Stimulated activated CD8-positive, alpha-beta memory T cell treated with anti-CD3 and anti-CD28 coated beads, Interleukin-2, amount 100 ng/mL, for 48 hours (primary cell): ENCODE data around the gene CRY2.
"Not testable (repeated sequence)": the region's sequence is repeated elsewhere in the genome, so short reads cannot be mapped to it uniquely, and the experiment has no call there.

Experiments
- DNase-seq, 2 donors: peaks; one replicate each; pipeline ENCODE4 v3.0.0-alpha.2; 2020; ENCODE audit warnings: low read depth in 2 of 2

CRY2 gene

DNA sequence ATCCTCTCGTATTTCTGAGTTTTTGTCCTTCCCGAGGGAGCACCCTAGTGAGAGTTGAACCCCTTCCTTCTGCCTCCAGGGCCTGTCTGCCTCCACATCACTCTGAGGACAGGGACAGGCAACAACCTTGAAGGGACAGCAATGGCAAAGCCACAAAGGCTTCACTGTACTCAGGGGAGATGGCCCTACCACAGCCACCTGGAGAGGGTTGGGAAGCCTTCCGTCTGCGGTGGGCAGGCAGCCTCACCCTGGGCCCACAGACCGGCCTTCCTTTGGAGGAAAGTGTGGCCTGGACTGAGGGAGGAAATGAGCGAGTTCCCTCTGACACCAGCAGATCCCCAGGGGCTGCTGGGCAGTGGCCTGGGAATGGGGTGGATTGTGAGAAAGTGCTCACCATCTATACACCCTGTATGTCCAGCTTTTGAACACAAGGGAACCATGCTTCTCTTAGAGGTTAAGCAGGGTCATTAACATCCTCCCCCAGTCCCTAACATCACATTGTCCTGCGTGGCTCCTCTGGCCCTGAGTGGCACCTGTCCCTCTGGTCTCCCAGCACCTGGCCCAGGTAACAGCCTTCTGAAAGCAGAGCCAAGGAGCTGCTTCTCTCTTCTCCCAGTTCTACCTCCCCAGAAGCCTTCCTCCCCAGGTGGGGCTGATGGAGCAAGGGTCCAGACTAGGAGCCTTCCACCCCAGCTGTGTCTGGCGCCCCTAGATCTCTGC lies 35.5 kb upstream of the CRY2 start:
- DNase-seq, result no peak

DNA sequence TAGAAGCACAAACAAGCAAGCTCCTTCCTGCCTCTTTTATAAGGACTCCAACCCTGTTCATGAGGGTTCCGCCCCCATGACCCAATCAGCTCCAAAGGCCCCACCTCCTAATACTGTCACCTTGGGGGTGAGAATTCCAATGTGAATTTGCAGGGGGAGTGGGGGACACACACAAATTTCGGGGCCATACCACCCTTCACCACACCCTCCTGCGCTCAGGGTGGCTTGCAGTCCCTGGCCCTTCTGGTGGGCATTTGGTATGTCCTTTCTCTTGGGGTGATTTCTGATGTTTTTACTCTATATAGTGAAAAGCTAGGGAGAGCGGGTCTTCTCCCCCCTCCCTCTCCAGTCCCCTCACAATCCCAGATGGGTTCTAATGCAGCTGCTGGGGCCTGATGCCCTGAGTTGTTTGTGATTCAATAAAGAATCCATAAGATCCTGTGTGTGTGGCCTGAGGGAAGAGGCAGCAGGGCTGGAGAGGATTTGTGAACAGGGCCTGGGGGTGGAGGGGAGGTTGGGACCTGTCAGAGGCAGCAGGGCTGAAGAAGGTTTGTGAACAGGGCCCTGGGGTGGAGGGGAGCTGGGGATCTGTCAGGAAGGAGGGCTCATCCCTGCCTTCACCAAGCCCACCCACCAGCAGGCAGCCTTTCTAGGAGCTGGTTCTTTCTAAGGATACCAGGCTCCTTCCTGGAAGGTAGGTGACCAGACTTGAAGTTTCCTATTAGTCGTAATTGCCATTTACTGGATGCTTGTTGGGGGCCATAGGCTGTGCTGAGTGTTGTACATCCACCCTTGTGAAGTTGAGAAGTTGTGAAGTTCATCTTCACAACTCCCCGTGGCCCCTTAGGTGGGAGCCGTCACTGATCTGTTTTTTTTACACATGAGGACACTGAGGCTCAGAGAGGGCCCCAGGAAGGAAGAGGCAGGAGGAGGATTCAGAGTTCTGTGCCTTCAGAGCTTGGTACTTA lies 34.4 kb upstream of the CRY2 start:
- no peak for DNase-seq

DNA sequence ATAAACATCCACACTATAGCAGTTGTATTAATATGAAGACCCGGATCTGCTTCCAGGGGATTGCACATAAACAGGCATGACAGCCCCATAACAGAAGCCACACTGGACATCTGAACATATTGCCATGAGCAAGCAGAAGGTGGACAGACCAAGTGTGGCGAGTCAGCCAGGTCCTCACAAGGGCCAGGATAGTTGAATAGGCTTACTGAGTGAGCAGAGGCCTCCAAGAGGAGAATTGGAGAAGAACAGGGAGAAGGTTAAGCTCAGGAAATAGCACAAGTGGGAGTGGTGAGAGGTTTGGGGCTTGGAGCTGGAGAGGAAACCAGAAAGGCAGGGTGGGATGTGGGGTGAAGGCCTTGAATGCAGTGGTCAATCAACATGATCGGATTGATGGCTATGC lies 31.5 kb upstream of the CRY2 start:
- DNase-seq, result no peak

DNA sequence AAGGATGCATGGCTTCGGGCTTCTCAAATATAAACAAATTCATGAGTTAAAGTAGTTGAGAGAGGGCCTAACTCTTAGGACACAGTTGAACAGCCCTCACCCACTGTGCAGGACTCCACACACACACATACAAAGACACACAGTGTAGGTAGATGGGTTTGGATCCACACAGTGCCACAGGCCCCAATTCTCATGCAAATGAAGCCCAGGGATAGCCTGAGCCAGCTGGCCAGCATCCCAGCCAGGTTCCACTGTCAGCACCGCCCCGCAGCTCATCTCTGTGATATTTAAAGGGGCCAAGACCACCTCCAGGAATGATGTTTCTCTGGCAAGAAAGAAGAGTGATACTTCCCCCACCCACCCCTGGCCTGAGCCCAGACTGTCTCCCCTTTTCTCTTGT lies 30.7 kb upstream of the CRY2 start:
- no peak for DNase-seq

DNA sequence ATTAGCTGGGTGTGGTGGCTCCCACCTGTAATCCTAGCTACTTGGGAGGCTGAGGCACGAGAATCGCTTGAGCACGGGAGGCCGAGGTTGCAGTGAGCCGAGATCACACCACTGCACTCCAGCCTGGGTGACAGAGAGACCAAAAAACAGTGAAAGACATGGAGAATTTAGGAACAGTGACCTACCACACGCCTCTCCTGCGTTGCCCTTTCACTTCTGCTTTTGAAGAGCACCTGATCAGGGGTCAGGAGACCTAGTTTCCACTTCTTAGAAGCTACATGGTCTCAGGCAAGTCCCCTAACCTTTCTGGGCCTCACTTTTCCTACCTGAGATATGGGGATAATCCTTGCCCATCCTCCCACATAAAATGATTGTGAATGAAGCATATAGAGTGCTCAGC lies 30.1 kb upstream of the CRY2 start:
- no peak for DNase-seq

DNA sequence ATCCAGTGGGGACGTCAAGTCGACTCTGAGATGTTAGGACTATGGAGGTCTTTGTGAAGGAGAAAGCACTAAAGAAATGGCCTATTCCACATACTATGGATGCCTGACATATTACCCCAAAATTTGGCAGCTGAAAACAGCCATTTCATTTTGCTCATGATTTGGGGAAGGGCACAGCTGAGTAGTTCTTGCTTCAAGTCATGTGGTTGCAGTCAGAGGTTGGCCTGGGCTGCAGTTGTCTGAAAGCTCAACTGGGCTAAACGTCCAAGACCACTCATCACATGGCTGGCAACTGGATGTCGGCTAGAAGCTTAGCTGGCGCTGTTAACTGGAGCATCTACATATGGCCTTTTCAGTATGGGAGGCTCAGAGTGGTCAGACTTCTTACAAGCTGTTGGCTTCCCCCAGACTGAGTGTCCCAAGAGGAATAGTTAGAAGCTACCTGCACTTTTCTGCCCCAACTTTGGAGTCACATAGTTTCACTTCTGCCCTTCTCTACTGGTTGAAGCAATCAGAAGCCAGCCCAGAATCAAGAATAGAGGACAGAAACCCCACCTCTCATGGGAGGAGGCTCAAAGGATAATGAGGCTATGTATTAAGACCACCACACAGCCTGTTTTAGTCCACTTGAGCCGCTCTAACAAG lies 28.2 kb upstream of the CRY2 start:
- no peak for DNase-seq

DNA sequence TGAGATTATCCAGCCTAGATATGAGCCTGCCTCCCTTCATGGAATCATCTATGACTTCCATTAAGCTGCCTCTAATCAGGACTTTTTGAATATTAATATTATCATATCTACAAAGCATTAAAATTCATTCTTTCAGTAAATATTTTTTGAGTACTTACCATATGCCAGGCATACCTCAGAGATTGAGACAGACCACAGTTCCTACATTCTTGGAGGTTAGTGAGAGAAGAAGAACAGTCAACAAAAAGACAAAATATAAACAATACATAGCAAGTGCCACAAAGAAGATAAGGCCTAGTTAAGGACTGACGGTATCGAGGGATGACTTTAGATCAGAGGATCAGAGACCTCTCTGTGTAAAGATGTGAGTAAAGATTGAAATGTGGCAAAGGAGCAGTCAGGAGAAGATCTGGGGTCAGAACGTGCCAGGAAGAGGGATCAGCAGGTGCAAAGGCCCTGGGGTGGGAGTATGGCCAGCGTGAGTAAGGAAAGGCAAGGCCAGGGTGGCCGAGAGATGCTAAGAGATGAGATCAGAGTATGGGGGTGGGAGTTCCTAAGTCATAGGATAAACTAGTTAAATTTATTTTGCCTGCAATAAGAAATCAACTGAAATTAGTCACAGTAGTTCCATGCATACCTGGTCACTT lies 26.9 kb upstream of the CRY2 start:
- no peak for DNase-seq

DNA sequence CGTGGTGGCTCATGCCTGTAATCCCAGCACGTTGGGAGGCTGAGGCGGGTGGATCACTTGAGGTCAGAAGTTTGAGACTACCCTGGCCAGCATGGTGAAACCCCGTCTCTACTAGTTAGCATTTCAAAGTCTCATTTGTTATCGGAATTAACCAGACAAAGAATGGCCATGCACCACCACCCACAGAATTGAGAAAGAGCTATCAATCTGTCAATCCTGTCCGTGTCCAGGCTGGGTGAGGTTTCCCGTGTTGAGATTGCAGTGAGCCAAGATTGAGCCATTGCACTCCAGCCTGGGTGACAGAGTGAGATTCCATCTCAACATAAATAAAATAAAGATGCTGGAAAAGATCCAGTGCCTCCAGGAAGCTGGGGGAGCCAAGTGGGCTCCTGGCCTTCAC lies 20.8 kb upstream of the CRY2 start:
- not testable (repeated sequence) for DNase-seq

DNA sequence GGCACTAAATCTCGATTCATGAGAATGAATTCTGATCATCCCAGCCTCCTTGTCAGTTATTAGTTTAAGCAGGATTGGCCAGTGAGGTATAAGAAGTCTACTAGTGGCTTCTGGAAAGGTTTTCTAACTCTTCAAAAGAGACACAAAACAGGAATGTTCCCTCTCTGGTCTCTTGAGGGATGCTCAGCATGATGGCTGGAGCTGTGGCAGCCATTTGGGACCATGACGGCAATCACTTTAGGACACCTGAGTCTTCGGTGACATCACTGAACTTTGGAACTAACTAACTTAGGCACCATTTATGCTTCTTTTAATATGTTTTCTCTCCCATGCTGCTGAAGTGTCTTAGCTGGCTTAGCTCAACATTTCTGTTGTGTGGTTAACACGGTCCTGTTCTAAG lies 20.2 kb upstream of the CRY2 start:
- no peak for DNase-seq

DNA sequence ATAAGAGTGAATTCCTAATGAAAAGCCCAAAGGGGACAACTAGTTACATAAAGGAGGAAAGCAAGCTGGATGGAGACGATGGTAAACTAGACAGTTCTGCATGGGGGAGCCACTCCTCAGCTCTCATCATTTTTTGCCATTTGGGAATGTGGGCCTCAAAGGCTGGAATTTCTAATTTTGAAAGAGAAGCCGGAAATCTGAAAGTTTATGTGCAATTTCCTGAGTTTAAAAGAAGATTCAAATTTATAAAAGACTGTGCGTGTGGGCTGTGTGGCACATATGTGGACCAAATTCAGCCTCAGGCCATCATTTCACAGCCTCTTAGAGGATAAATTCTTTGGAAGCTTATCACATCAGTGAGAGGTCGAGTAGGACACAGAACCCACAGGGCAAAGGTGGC lies 18.3 kb upstream of the CRY2 start:
- no peak for DNase-seq

DNA sequence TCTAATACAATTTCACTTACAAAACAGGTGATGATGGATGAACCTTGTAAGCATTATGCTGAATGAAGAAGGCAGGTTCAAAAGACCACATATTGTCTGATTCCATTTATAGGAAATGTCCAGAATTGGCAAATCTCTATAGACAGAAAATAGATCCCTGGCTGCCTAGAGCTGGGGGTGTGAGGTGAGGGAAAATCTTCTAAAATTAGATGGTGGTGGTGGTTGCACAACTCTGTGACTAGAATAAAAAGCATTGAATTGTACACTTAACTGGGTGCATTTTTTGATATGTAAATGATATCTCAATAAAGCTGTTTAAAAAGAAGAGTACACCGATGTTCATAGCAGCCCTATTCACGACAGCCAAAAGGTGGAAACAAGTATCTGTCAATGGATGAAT lies 16.7 kb upstream of the CRY2 start:
- DNase-seq, result no peak

DNA sequence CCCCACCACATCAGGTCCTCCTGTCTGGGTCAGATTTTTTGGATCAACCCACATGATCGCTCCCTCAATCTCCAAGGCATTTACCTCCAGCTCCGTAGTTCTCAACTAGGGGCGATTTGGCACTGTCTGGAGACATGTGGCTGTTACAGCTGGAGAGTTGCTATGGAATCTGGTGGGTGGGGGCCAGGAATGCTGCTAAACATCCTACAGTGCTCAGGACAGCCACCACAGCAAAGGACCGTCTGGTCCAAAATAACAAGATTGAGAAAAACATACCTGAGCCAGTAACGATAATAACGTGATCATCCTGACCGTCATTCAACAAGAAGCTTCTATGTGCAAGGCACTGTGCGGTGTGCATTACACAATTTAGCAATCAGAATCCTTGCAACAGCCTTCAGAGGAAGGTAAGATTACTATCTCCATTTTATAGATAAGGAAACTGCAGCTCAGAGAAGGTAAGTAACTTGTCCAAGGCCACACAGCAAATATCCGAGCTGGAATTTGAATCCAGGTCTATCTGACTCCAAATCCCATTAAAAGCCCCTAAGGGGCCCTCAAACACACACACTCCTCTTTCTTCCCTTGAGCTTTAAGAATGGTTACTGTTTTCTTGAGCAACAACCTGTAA lies 14.3 kb upstream of the CRY2 start:
- no peak for DNase-seq

DNA sequence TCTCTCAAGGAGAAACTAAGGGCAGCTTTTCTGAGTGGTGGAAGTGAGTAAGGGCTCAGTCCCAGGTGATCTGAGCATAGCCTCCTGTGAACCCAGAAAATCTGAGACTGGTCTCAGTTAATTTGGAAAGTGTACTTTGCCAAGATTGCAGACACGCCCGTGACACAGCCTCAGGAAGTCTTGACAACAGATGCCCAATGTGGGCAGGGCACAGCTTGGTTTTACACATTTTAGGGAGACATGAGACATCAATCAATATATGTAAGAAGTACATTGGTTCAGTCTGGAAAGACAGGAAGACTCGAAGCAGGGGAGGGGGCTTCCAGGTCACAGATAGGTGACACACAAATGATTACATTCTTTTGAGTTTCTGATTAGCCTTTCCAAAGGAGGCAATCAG lies 13.5 kb upstream of the CRY2 start:
- DNase-seq, result no peak

DNA sequence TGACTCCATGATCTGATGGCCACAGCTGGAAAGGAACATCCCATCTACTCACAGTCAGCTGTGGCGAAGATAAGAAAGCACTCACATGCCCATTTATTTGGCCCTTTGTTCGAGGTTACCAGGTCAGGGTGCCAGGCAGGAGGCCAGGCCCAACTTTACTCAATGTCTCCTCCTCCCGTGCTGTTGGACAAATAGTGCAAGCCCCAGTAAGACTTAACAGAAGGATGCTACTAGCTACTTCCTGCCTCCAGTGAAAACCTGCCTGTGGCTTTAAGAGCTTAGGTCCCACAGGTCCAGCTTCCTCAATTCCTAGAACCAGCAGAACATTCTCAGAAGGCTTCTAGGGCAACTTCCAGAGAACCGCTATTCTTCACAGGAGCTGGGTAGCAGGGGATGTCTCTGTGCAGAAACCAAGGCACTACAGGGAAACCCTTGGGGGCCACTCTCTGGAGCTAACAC lies 12.9 kb upstream of the CRY2 start:
- no peak for DNase-seq

DNA sequence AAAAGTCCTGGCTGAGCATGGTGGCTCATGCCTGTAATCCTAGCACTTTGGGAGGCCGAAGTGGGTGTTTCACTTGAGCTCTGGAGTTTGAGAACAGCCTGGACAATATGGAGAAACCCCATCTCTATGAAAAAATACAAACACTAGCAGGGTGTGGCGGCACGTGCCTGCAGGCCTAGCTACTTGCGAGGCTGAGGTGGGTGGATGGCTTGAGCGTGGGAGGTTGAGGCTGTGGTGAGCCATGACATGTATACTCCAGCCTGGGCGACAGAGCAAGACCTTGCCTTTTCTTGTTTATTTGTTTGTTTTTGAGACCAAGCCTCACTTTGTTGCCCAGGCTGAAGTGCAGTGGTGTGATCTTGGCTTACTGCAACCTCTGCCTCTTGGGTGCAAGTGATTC lies 8.1 kb upstream of the CRY2 start:
- no peak for DNase-seq

DNA sequence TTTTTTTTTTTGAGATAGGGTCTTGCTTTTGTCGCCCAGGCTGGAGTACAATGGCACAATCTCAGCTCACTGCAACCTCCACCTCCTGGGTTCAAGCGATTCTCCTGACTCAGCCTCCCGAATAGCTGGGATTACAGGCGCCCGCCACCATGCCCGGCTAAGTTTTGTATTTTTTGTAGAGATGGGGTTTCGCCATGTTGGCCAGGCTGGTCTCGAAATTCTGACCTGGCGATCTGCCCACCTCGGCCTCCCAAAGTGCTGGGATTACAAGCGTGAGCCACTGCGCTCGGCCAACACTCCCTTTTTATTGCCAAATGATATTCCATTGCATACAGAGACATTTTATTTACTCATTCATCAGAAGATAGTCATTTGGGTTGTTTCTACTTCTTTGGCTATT lies 7.0 kb upstream of the CRY2 start:
- not testable (repeated sequence) for DNase-seq

DNA sequence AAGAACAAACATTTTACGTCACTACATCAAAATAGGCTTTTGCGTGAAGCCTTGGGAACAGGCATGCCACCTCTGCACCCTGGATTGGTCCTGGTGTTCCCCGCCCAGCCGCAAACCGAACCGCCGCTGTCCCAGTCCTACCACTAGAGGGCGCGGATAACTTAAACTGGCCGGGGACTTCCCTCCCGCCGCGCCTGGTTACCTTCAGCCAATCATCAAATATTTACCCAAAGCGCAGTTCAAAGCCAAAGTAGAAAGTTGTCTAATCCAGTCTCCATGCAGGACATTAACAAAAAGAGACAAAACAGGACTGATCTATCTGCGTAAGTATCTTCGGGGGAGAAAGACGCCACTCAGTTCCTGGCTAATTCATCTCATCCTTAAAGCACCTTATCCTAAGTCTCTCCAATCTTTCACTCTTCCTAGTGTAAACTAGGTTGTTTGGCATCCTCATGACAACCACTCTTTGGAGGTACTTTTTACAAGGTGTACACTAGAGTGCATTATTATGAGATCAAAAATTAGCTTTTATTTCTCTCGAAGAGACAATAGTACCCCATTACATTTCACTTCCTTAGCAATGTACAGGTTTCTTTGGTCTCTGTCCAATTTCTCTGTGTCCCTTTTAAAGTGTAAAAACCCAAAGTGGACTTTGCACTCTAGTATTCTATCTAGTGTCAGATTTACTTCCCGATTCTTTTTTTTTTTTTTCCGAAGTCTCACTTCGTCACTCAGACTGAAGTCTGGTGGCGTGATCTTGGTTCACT lies 3.9 kb upstream of the CRY2 start:
- peak; percentile 75 to 79 for DNase-seq

DNA sequence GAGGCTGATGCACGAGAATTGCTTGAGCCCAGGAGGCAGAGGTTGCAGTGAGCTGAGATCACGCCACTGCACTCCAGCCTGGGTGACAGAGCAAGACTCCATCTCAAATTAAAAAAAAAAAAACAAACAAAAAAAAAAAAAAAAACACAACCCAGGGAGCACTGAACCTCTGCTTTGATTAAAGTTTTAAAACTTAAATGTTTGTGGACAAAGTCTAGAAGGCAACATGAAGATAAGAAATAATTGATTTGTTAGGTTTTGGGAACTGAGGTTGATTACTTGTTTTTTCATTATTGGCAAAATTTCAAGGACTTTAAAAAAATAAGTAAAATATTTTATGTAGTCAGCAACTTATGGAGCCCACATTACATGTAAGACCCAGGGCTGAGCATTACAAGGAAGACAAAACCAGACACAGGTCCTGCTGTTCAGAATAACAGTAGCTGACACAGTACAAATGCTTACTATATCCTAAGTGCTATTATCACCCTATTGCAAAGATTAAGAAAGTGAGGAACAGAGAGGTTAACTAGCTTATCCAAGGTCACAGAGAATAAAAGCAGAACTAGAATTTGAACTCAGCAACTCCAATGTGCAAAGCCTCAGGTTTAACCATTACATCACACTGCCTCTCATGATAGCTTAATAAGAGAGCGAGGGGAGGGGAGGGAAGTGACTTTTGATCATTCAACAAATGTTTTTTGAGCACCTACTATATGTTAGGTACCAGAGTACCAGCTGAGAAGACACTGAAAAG lies 2.3 kb upstream of the CRY2 start:
- DNase-seq, result no peak

DNA sequence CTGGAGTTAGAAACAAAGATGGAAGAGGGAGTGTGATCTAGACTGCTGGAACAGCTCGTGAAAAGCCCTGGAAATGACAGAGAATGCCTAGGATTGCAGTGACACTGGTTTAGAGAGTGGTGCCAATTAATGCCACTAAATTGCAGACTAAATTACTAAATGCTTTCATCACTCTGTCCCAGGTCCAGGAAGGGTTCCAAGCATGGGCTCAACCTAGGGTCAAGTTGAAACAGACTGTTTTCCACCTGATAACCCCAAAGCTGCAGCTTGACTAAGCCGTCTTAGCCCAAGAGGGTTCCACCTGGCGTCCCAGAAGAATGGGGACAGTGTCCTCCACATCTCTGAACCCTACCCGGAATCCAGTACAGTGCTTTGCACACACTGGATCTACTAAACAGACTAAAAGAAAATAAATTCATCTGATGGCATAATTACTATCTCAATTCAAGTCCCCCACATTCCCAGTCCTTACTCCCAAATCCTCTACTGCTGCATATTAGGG lies 1.1 kb upstream of the CRY2 start:
- DNase-seq, result no peak

DNA sequence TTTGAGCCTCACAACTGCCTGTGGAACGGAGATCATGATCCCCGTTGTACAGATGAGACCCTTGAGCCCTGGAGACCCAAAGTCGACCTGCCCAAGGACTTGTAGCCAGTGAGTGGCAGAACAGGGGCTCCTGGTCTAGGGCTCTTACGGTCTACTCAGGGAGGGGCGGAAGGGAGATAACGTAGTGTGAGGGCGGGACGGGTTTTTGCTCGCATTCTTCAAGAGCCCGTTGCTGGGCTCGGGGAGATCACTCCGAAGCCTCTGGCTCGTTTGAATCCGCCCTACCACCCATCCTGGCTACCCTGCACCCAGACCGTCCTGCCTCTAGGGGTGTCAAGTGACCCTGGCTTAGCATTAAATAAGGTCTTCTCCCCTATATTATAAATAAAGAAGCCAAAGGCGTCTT lies 639 bp downstream of the CRY2 start:
- DNase-seq, result peak; percentile 9 to 18
